Measurements from ENCODE around the gene ETV6.
"Not testable (repeated sequence)": the region's sequence is repeated elsewhere in the genome, so short reads cannot be mapped to it uniquely, and the experiment has no call there.

ETV6 gene

DNA sequence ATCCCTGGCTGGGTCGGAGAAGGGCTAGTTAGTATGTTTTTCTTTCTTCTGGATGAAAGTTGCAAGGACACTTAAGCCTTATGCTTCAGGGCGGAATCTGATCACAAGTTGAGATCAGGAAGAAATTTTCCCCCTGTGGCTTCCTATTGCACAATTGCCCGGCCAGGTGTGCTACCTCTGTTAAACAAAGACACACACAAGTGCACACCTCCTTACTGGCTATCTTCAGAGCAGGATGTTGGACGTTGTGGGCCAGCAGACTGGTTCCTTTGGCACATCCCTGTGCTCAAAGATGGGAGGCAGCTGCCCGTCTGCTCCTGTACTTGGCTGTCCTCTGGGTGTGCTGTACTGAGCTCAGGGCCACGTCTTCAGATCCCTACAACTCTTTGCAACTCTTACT lies 19.1 kb downstream of the ETV6 start:
- no peak for DNase-seq (ENCODE audit: low spot score)

DNA sequence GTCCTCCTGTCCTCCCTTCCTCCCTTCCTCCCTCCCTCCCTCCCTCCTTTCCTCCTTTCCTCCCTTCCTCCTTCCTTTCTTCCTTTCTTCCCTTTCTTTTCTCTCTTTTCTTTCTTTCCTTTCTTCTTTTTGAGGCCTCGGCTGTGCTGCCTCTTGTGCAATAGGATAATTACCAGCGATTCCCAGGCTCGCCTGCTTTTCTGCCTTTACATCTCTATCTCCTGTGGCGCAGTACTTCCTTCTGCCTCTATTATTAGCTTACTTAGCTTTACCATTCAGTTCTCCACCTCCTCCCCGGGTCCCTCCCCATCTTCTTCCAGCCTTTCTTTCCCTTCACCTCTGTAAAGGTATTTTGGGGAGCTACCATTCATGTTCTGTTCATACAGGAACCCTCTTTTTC lies 19.9 kb downstream of the ETV6 start:
- no peak for DNase-seq (ENCODE audit: low spot score)

DNA sequence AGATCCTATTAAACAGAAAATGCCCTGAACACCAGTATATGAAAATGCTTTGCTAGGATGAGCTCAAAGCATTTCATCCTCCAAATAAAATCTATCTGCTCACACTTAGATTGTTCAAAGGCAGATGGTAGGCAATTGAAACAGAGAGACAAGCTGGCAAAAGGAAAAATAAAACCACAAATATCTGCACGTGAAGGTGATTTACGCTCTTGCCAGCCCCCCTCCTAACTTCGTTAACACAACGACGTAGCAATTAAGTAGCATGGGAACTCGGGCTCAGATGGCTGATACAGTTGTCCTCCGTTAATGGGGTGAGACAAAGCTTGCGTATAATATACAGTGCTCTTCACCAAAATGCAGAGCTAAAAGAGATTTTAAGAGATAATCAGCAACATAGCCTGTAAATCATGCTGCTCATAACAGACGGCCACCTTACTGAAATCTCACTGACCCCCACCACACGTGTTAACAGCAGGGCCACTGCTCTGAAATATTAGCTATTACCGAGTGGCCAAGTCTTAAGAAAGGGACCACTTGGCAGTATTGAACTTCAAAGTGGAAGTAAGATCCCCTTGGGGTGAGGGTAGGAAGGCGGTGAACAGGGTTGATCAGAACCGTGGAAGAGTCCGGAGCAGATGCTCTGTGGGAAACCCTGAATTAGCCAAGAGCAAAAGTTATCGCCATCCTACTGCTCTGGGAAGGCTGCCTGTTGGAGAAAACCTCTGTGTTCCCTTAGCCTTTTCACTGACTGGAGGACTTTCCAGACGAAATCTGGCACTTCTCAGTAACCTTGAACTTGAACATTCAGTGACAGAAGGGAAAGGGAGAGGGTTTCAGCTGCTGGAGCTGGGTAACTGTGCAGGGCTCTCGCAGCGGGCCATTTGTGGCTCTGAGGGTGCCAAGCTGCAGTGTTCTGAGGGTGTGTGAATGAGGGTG lies 23.1 kb downstream of the ETV6 start:
- DNase-seq (ENCODE audit: low spot score), result no peak

DNA sequence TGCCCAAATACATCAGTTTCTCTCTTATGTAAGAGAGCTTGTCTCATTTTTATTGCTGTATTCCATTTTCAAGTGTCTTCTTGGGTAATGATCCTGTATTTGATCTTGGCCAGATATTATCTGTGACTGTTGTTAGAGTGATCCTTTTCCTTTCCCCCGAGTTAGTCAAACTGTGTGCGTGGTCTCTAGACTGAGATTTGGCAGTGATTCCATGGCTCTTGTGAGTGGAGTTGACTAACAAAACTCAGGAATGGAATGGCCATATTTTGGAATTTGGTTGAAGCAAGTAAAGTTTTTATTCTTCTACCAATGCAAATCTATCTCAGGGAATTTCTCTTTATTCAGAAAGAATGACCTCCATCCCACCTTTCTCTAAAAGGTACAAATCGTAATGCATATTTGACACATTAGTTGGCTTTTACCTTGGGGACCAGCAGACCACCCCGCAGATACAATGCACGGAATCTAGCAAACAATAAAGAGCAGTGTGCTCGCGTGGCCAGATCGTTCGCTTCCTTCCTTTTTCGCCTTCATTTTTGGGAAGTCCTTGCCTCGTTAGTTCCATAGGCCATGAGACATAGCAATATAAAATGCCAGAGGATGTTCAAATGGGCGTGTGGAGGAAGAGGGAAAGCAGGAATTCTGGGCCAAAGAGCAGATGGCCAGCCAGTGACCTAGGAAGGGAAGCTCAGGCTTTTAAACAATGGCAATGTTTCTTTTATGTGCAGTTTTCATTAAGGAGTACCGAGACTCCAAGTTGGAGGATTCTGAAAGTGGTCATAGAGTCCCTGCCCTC lies 24.4 kb downstream of the ETV6 start:
- DNase-seq (ENCODE audit: low spot score), result no peak

DNA sequence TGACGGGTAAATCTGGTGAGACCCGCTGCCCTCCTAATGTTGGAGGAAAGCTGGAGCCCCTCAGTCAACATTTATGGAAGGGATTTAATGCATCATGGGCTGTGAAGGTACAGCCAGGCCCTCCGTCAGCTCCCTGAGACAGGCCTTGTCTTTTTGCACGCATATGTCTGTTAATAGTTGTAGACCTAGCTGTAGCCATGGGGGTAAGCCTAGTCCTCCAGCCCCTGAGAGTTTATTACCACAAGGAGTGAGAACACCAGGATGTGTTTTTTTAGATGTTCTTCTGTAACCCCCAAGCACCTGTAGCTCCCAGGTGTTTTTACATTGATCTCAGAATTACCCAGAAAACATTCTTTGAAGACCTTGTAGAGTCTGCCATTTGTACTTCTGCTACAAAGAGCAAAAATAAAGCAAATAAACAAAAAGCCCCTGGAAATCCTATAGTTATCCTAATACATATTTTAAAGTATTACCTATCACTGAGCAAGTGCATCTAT lies 25.5 kb downstream of the ETV6 start:
- no peak for DNase-seq (ENCODE audit: low spot score)

DNA sequence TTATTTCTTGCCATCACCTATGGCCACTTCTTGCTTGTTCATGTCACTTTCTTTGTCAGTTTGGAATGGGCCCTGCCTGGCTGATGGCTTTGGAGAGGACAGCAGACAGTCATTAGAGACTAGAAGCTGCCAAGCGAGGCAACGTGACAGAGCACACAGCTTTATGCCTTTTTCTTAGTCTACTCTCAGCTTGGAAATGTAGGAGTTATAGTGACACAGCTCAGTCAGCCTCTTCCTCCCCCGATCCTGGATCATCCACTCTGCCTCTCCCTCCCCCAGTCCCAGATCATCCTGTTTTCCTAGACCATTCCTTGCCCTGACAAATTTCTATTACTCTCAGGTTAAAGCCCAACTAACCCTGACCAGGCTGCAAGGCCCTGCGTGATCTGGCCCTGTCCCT lies 26.6 kb downstream of the ETV6 start:
- DNase-seq (ENCODE audit: low spot score), result no peak

DNA sequence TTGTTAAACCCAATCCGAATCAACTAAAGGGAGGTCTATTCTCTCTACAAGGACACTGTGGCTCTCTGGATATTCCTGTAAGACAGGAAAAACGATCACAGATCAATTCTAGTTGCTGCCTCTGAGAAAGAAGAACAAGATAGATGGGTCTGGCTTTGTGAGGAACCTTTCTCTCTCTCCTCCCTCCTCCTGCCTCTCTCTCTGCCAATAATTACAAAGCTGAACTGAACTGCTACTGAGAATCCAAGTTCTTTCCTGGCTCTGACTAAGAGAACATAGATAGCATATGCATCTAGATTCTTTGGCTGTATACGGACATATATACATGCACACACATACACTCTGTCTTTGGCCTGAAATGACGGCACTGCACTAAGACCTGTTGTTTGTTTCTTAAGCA lies 27.6 kb downstream of the ETV6 start:
- no peak for DNase-seq (ENCODE audit: low spot score)

DNA sequence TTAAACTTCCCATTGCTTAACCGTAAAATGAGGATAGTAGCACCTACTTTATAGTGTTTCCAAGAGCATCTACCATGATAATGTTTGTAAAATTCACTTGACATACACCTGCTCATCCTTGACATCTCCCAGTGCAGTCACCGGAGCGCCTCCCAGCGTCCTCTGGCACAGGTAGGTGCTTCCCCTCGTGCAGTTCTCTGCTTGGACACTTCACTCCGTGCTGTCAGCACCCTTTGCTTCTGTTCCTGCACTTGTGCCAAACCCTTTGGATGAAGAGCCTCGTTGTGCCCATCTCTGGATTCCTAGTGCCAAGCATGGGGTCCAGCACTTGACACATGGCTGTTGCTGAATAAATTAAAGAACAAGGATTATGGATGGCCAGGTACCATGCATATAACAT lies 28.3 kb downstream of the ETV6 start:
- DNase-seq (ENCODE audit: low spot score), result no peak

DNA sequence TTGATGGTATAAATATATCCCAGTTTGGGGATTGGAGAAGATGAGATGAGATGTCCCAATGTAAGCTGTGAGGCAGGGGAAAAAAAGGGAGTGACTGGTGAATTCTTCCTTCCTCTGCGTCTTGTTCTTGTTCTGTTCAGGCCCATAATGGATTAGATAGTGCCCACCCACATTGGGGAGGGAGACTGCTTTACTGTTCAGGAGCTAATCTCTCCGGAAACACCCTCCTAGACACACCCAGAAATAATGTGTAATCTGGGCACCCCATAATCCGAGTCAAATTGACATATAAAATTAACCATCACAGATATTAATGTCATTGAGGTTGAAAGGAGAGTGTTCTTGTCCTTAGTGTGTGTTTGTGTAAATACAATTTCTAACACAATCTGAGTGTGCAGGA lies 29.3 kb downstream of the ETV6 start:
- DNase-seq (ENCODE audit: low spot score), result no peak

DNA sequence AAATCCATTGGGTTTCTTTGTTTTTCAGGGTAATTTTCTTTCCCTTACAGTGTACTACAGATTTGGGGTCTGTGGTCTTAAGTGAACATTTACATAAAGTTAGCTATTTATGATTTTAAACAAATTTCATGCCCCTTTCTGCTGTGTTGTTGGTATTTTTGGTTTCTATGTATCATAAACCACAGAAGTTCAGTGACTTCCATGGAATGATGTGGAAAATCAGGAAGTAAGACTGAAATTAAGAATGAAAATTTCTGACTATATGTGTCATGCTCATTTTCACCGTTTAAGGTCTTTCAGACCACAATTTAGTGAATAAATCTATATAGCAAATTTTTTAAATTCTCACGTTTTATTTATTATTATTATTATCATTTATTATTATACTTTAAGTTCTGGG lies 31.7 kb downstream of the ETV6 start:
- DNase-seq (ENCODE audit: low spot score), result no peak

DNA sequence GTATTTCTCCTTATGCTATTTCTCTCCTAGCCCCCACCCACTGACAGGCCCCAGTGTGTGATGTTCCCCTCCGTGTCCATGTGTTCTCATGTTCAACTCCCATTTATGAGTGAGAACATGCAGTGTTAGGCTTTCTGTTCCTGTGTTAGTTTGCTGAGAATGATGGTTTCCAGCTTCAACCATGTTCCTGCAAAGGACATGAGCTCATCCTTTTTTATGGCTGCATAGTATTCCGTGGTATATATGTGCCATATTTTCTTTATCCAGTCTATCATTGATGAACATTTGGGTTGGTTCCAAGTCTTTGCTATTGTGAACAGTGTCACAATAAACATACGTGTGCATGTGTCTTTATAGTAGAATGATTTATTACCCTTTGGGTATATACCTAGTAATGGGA lies 32.2 kb downstream of the ETV6 start:
- not testable (repeated sequence) for DNase-seq (ENCODE audit: low spot score)

DNA sequence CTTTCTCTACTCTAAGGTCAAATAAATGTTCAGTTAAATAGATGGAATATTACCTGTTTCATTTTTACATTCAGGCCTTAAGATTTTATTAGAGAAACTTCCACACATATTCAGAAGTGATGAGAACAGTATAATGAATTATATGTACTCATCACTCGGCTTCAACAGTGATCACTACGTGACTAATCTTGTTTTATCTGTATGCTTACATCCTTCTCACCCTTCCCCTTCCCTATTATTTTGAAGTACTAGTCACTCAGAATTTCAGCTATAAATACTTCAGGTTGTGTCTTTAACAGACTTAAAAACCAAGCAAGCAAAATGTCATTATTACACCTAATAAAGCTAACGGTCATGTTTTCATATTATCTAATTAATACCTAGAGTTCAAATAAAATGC lies 34.9 kb downstream of the ETV6 start:
- no peak for DNase-seq (ENCODE audit: low spot score)

DNA sequence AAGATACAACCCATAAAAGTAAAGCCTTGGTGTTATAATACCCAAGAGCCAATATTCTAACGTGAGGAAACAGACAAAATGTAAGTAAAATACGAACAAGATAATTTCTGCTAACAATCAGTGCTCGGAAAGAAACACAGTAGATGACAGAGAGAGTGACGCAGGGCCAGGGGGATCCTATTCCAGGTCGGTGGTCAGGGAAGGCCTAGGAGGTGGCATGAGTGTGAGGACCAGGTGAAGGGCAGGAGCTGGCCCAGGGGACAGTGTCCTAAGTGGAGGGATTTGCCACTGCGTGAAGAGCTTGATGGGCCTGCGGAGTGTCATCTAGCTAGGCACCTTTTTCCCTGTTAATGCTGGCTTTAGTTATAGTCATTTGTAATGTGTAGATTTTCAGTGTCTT lies 35.3 kb downstream of the ETV6 start:
- DNase-seq (ENCODE audit: low spot score), result no peak

DNA sequence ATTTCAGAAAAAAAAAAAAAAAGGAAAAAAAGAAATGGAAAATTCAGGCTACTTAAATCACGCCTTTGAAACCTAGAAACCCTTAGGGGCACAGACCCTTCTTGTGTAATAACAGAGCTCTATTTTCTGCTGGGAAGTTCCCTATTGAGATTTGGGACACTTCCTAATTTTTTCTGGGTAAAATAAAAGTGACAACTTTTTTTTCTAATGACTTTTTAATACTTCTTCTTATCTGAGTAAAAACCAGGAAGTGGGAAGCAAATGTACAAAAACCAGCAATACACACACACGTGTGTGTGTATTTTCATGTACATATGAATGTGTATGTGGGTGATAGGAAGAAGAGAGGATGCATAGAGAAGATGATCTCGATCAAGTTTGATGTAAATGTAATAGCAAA lies 35.8 kb downstream of the ETV6 start:
- no peak for DNase-seq (ENCODE audit: low spot score)

DNA sequence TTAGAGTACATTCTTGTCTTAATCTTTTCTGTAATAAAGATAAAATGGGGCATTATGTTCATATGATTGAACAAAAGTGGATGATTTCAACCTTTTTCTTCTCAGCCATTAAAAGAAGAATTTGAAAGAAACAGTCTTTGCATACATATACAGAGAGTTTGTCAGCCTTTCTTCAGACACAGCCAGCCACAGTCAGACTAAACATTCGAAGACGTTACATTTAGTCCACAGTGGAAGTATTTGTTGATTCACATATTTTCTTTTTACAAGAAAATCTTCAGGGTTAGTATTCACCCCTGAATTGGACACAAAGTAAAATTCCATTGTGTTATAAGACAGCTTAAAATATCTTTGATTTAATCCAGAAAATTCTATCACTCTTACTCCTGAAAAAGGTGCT lies 36.2 kb downstream of the ETV6 start:
- DNase-seq (ENCODE audit: low spot score), result no peak

DNA sequence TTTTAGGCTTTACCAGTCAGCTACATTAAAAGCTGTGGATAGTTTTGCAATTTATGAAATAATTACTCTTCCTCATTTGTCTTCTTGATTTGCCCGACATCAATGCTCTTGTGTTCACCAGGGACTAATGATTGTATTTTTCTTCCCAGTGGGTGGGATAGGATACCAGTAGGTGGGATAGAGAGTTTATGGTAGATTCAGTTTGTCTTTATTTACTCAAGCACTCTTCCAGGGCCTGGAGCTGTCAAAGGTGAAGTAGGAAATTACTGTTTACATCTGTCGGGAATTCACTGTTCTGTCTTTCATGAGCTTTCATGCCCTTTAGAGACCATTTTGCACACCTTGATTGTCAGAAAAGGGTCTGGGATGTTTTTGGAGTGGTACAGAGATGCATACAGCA lies 36.6 kb downstream of the ETV6 start:
- DNase-seq (ENCODE audit: low spot score), result no peak

DNA sequence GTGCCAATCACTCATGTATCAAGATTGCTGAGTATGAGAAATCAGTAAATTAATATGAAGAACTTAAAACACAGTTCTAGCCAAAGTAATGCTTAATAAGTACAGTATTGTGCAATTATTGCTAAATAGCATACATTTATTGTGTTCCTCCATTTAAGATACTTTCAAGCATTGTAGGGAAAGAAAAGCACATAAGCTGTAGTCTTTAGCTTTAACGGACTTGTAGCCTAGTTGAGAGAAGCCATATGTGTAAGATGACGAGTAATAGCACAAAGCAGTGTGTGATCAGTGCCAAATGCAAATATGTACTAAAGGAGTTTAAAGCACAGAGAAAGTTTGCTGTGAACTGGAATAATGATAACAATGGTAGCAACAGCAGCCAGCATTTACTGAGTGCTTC lies 38.1 kb downstream of the ETV6 start:
- no peak for DNase-seq (ENCODE audit: low spot score)

DNA sequence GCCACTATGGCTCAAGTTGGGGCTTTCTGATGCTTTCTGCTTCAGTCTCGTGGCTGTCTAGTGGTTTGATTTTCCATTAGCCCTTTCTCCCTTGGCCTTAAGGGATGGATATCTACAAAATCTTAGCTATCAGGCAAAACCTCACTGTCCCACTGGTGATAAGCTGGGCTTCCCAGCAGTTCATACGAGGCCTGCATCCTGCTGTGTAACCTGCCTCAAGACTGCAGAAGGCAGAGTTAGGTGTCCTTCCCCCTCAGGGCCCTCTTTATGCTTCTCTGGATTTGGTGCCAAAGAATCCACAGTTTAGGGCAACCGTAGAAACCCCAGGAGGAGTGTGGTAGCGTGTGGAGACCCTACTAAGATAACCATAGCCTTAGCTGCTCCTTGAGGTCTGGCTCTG lies 38.9 kb downstream of the ETV6 start:
- no peak for DNase-seq (ENCODE audit: low spot score)

DNA sequence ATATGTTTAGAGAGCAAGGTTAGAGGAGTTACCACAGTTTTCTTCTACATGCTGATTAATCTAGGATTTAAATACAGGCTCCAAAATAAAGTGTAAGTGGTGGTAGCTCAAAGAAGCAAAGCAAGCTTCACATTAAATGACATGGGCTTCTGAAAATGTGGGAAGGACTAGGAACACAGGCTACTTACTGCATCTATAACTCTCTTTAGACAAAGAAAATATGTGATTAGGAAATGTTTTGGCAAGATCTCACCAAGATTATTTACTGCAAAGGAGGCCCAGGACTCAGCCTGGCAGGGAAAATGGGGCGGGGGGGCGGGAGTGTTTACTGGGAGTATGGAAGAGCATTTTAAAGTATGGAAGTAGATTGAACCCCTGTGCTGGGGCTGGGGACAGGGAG lies 39.4 kb downstream of the ETV6 start:
- peak; percentile 24 for DNase-seq (ENCODE audit: low spot score)

DNA sequence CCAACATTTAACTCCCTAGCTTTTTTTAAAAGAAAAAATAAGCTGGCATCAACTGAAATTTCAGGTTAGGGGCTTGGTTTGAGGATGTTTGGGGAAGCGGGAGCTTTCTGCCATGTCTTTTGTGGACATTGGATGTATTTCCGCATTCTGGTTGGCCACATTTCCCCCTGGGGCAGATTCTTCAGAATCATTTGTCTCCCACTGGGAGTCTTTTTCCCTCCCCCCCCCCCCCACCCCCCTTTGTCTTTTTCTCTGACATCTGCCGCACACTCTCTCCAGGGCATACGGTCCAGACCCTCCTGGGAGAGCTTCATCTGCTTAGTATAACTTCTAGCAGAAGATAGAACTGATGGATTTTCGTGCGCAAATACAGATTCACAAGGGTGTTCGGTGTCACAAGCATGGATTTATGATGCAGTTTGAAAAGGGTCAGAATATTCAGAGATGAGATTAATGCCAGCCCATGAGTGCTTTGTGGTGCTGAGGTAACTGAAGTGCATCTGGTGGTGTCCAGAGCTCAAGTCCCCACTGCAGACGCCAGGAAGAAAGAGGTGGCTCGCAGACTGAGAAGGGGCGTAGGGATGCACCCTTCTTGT lies 40.2 kb downstream of the ETV6 start:
- DNase-seq (ENCODE audit: low spot score), result no peak

DNA sequence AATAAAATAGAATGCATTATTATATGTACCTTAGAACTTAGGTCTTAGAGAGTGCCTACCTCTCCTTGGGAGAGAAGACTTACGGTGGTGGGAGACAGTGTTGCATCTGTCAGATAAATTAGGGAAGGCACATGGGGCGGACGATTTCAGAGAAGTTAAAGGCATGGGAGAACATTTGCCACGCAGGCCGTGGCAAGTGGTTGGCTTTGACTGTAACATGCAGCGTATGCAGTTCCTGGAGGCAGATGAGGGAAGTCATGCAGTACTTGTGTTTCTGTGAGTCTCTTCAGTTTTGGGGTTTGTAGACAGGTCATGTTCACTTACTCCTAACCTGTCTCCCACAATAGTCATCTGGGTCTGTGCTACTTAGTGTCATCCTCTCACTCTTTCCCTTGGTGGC lies 43.6 kb downstream of the ETV6 start:
- no peak for DNase-seq (ENCODE audit: low spot score)

DNA sequence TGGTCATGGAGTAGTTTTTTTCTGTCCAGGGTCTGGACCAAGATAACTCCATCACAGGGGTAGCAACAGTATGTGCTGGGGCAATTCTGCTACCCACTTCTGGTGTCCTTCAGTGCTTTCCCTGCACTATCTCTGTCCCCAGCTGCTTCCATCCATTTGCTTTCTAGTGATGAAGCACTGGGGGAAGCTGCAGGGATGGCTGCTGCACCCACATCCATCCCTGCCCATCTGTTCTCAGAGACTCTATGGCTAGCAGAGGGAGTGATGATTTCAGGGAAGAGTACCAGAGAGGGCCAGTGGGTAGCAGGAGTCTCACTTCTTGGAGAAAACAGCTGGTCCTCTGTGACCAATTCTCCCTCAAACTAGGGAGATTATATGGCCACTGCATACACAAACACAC lies 44.1 kb downstream of the ETV6 start:
- no peak for DNase-seq (ENCODE audit: low spot score)

DNA sequence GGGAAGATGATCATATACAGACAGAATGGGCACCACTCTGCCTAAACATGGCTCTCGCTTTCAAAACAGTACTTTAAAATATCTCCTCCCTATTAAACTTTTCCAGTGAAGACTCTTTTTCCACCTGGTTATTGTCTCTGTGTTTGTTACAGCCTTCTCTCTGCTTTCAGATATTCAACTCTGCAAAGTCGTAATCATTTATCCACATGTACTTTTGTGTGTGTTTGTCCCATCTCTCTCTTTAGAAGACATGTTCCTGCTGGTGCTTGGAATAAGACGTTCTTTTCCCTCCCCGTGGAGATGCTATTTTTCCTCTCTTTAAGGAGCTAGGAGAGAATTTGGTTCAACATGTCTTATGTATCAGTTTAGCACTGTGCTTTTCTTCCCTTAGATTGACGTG lies 45.1 kb downstream of the ETV6 start:
- DNase-seq (ENCODE audit: low spot score), result no peak
